HG03575 (cell line): ENCODE data around the gene ABHD16A.

Experiments
- ATAC-seq: cut with Tn5 transposase; IDR thresholded peaks from one replicate; pipeline ENCODE4 v1.9.1; 2021; ENCODE audit not compliant: unreplicated experiment, insufficient number of reproducible peaks, low FRiP score; ENCODE audit errors: extremely low read depth

Gene ABHD16A

GRCh38 chr6:31733734-31734133 lies 30.6 kb upstream of the ABHD16A start:
- ATAC-seq = no peak

GRCh38 chr6:31732029-31732428 lies 28.9 kb upstream of the ABHD16A start:
- no peak for ATAC-seq

- no peak for ATAC-seq
Measured at GRCh38 chr6:31730631-31731086, 27.5 kb upstream of the ABHD16A start.

- ATAC-seq = no peak
Measured at GRCh38 chr6:31729979-31730630, 27.0 kb upstream of the ABHD16A start.

GRCh38 chr6:31729515-31729978 lies 26.4 kb upstream of the ABHD16A start:
- no peak for ATAC-seq

GRCh38 chr6:31728767-31729514 lies 25.8 kb upstream of the ABHD16A start, which contains the start of gene DDAH2:
DDAH2 (minus strand) TSS chr6:31729299; CDS start chr6:31729161, 138 bp downstream.
- ATAC-seq = no peak

GRCh38 chr6:31727717-31728671 lies 24.9 kb upstream of the ABHD16A start:
- no peak for ATAC-seq

GRCh38 chr6:31727034-31727716 lies 24.1 kb upstream of the ABHD16A start:
- no peak for ATAC-seq

- no peak for ATAC-seq
Measured at GRCh38 chr6:31725502-31726350, 22.6 kb upstream of the ABHD16A start.

GRCh38 chr6:31723980-31724691 lies 21.0 kb upstream of the ABHD16A start:
- ATAC-seq = no peak

- no peak for ATAC-seq
Measured at GRCh38 chr6:31723245-31723979, 20.3 kb upstream of the ABHD16A start, which contains the start of gene MPIG6B. MPIG6B (plus strand) TSS chr6:31723373; CDS start chr6:31723384, 11 bp downstream.

GRCh38 chr6:31722173-31722572 lies 19.0 kb upstream of the ABHD16A start:
- no peak for ATAC-seq

- ATAC-seq = no peak
Measured at GRCh38 chr6:31721351-31722020, 18.4 kb upstream of the ABHD16A start, which contains the start of gene LY6G6C. LY6G6C (minus strand) TSS chr6:31721746; CDS start chr6:31721679, 67 bp downstream.

GRCh38 chr6:31720196-31720770 lies 17.2 kb upstream of the ABHD16A start:
- ATAC-seq = no peak

GRCh38 chr6:31719001-31719400 lies 15.9 kb upstream of the ABHD16A start:
- no peak for ATAC-seq

- ATAC-seq = no peak
Measured at GRCh38 chr6:31718265-31718664, 15.1 kb upstream of the ABHD16A start.
